ENCODE data around the gene DENND1B. TPM values are rescaled to one million over a fixed set of nuclear protein-coding genes. Genes with fewer than 3 reads are reported as not detected.

The DENND1B gene
- polyA plus RNA-seq, 1 donor from 2014 or later: 12.4 TPM

DNA sequence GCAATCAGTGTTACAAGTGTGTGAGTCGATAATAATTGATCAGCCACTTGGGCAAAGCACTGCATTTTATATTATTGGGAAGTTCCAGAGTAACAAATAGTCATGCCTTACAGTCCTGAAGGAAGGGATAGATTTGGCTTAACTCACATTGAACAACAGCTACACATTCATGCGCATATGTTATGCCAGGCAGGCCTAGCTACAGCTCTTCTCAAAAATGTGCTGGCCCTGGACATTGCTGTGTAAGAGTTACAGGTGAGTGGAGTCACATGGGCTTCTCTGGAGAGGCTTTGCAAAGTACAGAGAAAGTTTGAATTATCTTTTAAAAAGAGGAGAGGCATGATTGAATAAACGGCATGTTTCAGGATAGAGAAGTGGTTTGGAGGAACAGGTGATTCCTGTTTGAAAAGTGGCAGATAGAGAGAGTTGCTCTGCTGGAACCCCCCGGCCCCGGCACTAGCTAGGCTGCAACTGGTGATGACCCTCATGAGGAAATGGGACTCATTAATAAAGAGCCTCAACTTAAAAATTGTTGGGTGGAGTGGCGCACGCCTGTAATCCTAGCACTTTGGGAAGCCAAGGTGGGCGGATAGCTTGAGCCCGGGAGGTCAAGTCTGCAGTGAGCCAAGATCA, 306.6 kb downstream of the DENND1B start:
- no peak overlapping the region for H3K4me2 ChIP-seq (ENCODE audit: low read length)
- H3K9me3 ChIP-seq (ENCODE audit: low read length): no peaks in the 10 kb centered on the region
- H3K79me2 ChIP-seq (replicated peaks; ENCODE audit: insufficient read depth, low read length): no peaks in the 10 kb centered on the region
- no peaks in the 10 kb centered on the region for H3K9me2 ChIP-seq (ENCODE audit: insufficient read depth, low read length)
- no peaks in the 10 kb centered on the region for H3K27me3 ChIP-seq (ENCODE audit: insufficient read depth, low read depth, low read length)
- H3K9ac ChIP-seq (ENCODE audit: low read length): no peak overlapping the region
- H2AFZ ChIP-seq (ENCODE audit: low read depth, low read length): no peak overlapping the region
- no peak for TF ChIP-seq CTCF (IDR thresholded peaks at IDR 0.05; ENCODE audit: poor library complexity, severe bottlenecking)
- H3K27ac ChIP-seq (ENCODE audit: low read length): no peak overlapping the region
- no peaks in the 10 kb centered on the region for H3K36me3 ChIP-seq (ENCODE audit: insufficient read depth, low read length)
- H4K20me1 ChIP-seq (ENCODE audit: insufficient read depth): no peaks in the 10 kb centered on the region
- no peak overlapping the region for H3K4me3 ChIP-seq (ENCODE audit: low read length)
- H3F3A ChIP-seq (ENCODE audit: insufficient read depth, low read length, poor library complexity, severe bottlenecking): no peaks in the 10 kb centered on the region

GRCh38 chr1:197467881-197468280, 307.4 kb downstream of the DENND1B start:
- Histone ChIP-seq H3K79me2 (replicated peaks; ENCODE audit: insufficient read depth, low read length) (no peaks in the 10 kb centered on the region), H3K27ac (ENCODE audit: low read length) (no peak overlapping the region), H3K9me3 (ENCODE audit: low read length) (no peaks in the 10 kb centered on the region), H3F3A (ENCODE audit: insufficient read depth, low read length, poor library complexity, severe bottlenecking) (no peaks in the 10 kb centered on the region), H3K4me3 (ENCODE audit: low read length) (no peak overlapping the region), H3K36me3 (ENCODE audit: insufficient read depth, low read length) (no peaks in the 10 kb centered on the region), H3K9ac (ENCODE audit: low read length) (no peak overlapping the region), H3K4me2 (ENCODE audit: low read length) (no peak overlapping the region), H4K20me1 (ENCODE audit: insufficient read depth) (no peaks in the 10 kb centered on the region), H2AFZ (ENCODE audit: low read depth, low read length) (no peak overlapping the region), H3K27me3 (ENCODE audit: insufficient read depth, low read depth, low read length) (no peaks in the 10 kb centered on the region), H3K9me2 (ENCODE audit: insufficient read depth, low read length) (no peaks in the 10 kb centered on the region)
- TF ChIP-seq CTCF (IDR thresholded peaks at IDR 0.05; ENCODE audit: poor library complexity, severe bottlenecking) (no peak), EZH2 (IDR thresholded peaks at IDR 0.05; ENCODE audit: borderline replicate concordance, insufficient read depth, low read length, poor library complexity, severe bottlenecking) (no peak), RAD21 (conservative IDR thresholded peaks at IDR 0.05) (no peak), SMC3 (conservative IDR thresholded peaks at IDR 0.05; ENCODE audit: poor library complexity) (no peak), EP300 (conservative IDR thresholded peaks at IDR 0.05; ENCODE audit: poor library complexity, severe bottlenecking) (no peak), POLR2AphosphoS5 (IDR thresholded peaks at IDR 0.05) (no peak), TAF1 (IDR thresholded peaks at IDR 0.05; ENCODE audit: low read depth) (no peak), REST (IDR thresholded peaks at IDR 0.05; ENCODE audit: borderline replicate concordance) (no peak), MXI1 (conservative IDR thresholded peaks at IDR 0.05; ENCODE audit: poor library complexity, severe bottlenecking) (no peak)

Measured in neural cell (in vitro differentiated cells).